Inferior parietal cortex (tissue), 1 donor: ENCODE measurements around the gene ANO9.

Experiments used
- DNase-seq: peaks from one replicate; pipeline ENCODE4 v3.0.0-alpha.2; 2016; ENCODE audit errors: extremely low spot score

Gene ANO9

GRCh38 chr11:441418-442274 lies at the start of gene ANO9:
ANO9 (minus strand) TSS chr11:442011; CDS start chr11:441926, 85 bp downstream.
- no peak for DNase-seq

GRCh38 chr11:491358-491757 lies 49.5 kb upstream of the ANO9 start:
- no peak for DNase-seq

- DNase-seq: no peak
These were observed 49.1 kb upstream of the ANO9 start for GRCh38 chr11:490930-491260.

GRCh38 chr11:490186-490929 lies 48.5 kb upstream of the ANO9 start:
- no peak for DNase-seq

GRCh38 chr11:489610-490185 lies 47.9 kb upstream of the ANO9 start:
- DNase-seq: no peak

- DNase-seq: no peak
These were observed 47.2 kb upstream of the ANO9 start for GRCh38 chr11:488992-489391.

- DNase-seq: no peak
These were observed 46.8 kb upstream of the ANO9 start for GRCh38 chr11:488579-488978.

GRCh38 chr11:488062-488461 lies 46.3 kb upstream of the ANO9 start:
- DNase-seq: no peak

GRCh38 chr11:487571-488021 lies 45.8 kb upstream of the ANO9 start:
- no peak for DNase-seq

- DNase-seq: no peak
These were observed 44.4 kb upstream of the ANO9 start for GRCh38 chr11:486189-486588.

- no peak for DNase-seq
These were observed 42.8 kb upstream of the ANO9 start for GRCh38 chr11:484616-485015.

- no peak for DNase-seq
These were observed 37.5 kb upstream of the ANO9 start for GRCh38 chr11:479311-479710.

- no peak for DNase-seq
These were observed 35.4 kb upstream of the ANO9 start for GRCh38 chr11:477052-477715.

GRCh38 chr11:476416-476815 lies 34.6 kb upstream of the ANO9 start:
- no peak for DNase-seq

GRCh38 chr11:475941-476340 lies 34.1 kb upstream of the ANO9 start:
- DNase-seq: no peak

- DNase-seq: no peak
These were observed 33.2 kb upstream of the ANO9 start for GRCh38 chr11:474914-475506.

- DNase-seq: no peak
These were observed 32.4 kb upstream of the ANO9 start for GRCh38 chr11:473962-474785.

GRCh38 chr11:473415-473814 lies 31.6 kb upstream of the ANO9 start:
- DNase-seq: no peak

- DNase-seq: no peak
These were observed 31.0 kb upstream of the ANO9 start for GRCh38 chr11:472816-473215.

- no peak for DNase-seq
These were observed 30.5 kb upstream of the ANO9 start for GRCh38 chr11:472272-472671.
